WERI-Rb-1 (cell line): ENCODE measurements around the gene AK9.

Experiments used
- DNase-seq: peaks from one replicate; pipeline ENCODE4 v3.0.0-alpha.2; 2020
- H3K27ac ChIP-seq: fragments of 250-450 bp; sonication (Bioruptor Pico); 2 replicates; pipeline ENCODE4 v1.5.1; 2020; ENCODE audit warnings: mild to moderate bottlenecking, moderate library complexity
- H3K27me3 ChIP-seq: fragments of 250-450 bp; sonication (Bioruptor Pico); 2 replicates; pipeline ENCODE4 v1.5.1; 2021; ENCODE audit warnings: mild to moderate bottlenecking, low read depth, moderate library complexity; ENCODE audit not compliant: insufficient read depth, severe bottlenecking
- H3K36me3 ChIP-seq: fragments of 250-450 bp; sonication (Bioruptor Pico); 2 replicates; pipeline ENCODE4 v1.5.1; 2020; ENCODE audit warnings: mild to moderate bottlenecking, moderate library complexity
- H3K4me3 ChIP-seq: 2 replicates; pipeline ENCODE4 v1.5.1; 2011; ENCODE audit warnings: low read depth, mild to moderate bottlenecking, control low read depth, low read length
- H3K9me3 ChIP-seq: fragments of 250-450 bp; sonication (Bioruptor Pico); 2 replicates; pipeline ENCODE4 v1.5.1; 2021; ENCODE audit warnings: mild to moderate bottlenecking, moderate library complexity; ENCODE audit not compliant: severe bottlenecking
- TF ChIP-seq, protein P1 (sequence below): IDR thresholded peaks from 2 replicates; pipeline ENCODE4 v1.5.1; 2011; ENCODE audit warnings: low read depth, mild to moderate bottlenecking, control low read depth, inconsistent platforms, low read length

AK9 gene

DNA sequence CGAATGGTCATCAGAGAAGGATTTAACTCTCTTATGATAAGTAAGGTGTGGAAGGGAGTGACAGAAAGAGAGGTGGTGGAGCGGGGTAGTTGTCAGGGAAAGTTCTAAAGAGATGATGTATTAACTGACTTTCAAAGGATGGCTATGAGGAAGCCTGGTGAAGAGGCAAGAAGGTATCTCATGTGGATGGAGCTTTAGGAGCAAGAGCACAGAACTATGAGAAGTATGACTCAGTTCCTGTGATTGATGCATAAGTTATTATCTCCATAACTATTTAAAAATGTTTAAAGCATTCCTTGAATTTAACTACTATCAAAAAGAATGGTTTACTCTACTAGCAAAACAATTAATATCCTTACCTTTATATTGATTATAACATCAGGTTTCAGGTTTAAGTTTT, 28.8 kb downstream of the AK9 start:
- TF ChIP-seq, protein P1, sequence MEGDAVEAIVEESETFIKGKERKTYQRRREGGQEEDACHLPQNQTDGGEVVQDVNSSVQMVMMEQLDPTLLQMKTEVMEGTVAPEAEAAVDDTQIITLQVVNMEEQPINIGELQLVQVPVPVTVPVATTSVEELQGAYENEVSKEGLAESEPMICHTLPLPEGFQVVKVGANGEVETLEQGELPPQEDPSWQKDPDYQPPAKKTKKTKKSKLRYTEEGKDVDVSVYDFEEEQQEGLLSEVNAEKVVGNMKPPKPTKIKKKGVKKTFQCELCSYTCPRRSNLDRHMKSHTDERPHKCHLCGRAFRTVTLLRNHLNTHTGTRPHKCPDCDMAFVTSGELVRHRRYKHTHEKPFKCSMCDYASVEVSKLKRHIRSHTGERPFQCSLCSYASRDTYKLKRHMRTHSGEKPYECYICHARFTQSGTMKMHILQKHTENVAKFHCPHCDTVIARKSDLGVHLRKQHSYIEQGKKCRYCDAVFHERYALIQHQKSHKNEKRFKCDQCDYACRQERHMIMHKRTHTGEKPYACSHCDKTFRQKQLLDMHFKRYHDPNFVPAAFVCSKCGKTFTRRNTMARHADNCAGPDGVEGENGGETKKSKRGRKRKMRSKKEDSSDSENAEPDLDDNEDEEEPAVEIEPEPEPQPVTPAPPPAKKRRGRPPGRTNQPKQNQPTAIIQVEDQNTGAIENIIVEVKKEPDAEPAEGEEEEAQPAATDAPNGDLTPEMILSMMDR, result no peak
- Histone ChIP-seq H3K4me3 (no peak overlapping the region), H3K27ac (no peak overlapping the region), H3K9me3 (no peaks in the 10 kb centered on the region), H3K27me3 (no peaks in the 10 kb centered on the region), H3K36me3 (no peaks in the 10 kb centered on the region)
- no peak for DNase-seq

DNA sequence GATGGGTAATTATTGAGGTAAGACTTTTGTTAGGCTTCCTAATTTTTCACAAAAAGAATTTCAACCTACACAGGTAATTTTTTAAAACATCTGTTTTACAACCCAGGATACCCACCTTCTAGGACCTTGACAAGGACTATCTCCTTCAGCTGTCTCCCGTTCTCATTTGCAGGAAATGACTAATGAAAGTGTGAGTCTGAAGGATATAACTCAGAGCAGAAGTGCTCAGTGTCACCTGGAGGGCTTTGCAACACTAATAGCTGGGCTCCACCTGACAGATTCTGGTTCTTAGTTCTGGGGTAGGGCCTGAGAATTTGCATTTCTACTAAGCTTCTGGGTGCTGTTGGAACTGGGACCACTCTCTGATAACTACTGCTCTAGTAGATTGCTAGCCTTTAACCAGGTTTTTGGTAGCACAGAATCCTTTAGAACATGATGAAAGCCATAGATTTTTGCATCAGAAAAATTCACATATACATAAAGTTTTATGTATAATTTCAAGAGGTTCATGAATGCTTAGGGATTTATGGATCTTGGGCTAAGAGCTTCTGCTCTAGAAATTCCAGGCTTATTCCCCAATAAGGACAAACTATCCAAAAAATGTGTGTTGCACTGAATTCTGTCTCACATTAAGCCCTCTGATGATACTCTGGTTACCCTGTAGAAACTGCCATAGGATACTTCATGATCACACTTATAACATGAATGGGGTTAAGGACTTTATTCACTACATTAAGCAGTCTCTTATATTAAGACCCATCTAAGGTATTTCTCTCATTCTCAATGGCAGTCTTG, 30.3 kb downstream of the AK9 start:
- Histone ChIP-seq H3K36me3 (no peaks in the 10 kb centered on the region), H3K27ac (no peak overlapping the region), H3K4me3 (no peak overlapping the region), H3K9me3 (no peaks in the 10 kb centered on the region), H3K27me3 (no peaks in the 10 kb centered on the region)
- TF ChIP-seq, protein P1, result no peak
- DNase-seq, result no peak

DNA sequence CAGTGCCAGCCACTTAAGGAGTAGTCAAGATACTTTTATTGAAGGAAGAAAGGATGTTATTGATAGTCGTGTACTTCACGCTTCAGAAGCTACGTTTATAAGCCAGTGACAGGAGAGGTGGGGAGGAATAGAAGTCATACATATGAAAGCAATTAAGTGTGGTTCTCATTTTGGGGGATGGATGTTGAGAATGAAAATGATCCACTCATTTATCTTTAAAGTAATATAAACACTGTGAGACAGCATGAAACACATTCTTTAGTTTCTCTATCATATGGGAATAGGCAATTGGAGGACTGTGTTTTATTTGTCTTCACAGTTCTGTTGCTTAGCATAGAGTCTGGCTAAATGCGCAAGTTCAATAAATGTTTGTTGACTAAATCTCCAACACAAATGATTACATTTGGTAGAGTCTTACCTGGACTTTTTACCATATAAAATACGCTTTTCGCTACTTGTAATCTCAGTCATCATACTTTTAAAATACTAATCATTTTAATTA, 35.2 kb downstream of the AK9 start:
- Histone ChIP-seq H3K36me3 (no peaks in the 10 kb centered on the region), H3K4me3 (no peak overlapping the region), H3K27me3 (no peaks in the 10 kb centered on the region), H3K9me3 (no peaks in the 10 kb centered on the region), H3K27ac (no peak overlapping the region)
- DNase-seq, result no peak
- TF ChIP-seq, protein P1, result no peak

DNA sequence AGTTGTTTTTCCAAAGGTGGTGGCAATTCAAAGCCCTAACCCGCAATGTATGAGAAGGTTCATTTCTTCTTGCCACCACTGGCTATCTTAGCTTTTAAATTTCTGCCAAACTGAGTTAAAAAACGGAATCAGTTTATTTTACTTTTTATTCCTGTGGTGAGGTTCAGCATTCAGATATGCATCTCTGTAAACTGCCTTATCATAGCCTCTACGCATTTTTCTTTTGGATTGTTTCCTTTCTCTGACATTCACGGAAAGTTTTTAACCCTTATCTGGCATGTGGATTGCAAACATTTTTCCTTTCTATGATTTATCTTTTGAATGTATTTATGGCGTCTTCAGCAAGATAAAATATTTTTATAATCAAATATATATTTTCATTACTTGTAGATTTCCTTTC, 37.7 kb downstream of the AK9 start:
- Histone ChIP-seq H3K36me3 (no peaks in the 10 kb centered on the region), H3K4me3 (no peak overlapping the region), H3K27ac (no peak overlapping the region), H3K9me3 (no peaks in the 10 kb centered on the region), H3K27me3 (no peaks in the 10 kb centered on the region)
- TF ChIP-seq, protein P1, result no peak
- DNase-seq, result no peak

DNA sequence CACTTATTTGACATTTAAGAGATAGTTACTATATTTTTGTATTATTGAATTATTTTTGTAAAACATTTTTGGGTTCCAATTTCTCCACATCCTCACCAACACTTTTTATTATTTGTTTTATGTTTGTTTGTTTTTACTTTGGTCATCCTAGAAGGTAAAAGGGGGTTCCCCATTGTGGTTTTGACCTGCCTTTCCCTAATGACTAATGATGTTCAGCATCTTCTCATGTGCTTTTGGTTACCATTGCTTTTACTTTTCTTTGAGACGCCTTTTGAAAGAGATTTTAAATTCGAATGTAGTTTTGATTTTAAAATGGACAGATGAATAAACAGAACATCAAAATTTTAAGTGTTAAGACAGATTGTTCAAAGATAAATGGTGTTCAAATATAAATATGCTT, 46.9 kb downstream of the AK9 start:
- no peak overlapping the region for H3K27ac ChIP-seq
- no peak for DNase-seq

More for the DNA sequence above, 46.9 kb downstream of the AK9 start:
- TF ChIP-seq, protein P1, result no peak
- Histone ChIP-seq H3K36me3 (no peaks in the 10 kb centered on the region), H3K4me3 (no peak overlapping the region), H3K9me3 (peaks cover 3% of the 10 kb centered on the region), H3K27me3 (no peaks in the 10 kb centered on the region)
